Measurements from ENCODE around the gene ATP6V1B1.
A peak's percentile ranks its signal among the peaks of the same experiment; 100 is the strongest.

ATP6V1B1 gene

DNA sequence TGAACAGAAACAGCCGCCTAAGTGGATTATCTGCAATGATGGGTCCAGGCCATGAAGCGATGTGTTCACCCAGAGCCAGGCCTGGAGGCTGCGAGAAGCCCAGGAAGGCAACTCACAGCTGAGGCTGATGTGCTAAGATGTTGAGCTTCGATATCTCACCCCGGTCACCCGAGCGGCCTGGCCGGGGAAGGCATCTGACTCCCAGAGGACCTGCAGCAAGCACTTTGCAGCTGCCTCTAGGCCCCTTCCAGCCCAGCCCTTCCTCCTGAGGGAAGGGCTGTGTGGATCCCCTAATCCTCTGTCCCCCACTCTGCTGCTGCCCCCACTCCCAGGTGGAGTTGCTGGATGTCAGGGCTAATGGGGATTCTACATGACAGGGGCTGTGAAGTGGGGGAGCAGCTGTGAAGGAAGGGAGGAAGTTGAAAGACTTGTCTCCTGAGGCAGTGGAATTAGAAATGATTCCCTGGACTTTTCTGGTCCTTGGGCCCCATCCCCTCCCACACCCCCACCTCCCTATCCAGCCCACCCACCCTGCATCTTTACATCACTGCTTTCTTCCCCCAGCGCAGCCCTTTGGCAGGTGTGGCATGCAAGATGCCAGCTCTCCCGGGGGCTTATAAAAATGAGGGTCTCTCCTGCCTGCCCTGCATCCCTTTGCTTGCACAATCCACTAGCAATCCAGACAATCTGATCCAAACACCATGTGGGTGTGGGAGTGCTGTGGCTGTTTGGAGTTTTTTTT, 4.3 kb downstream of the ATP6V1B1 start:
- Mint-ChIP-seq H3K36me3 (no peaks in the 10 kb centered on the region), H3K4me3 (no peak overlapping the region), H3K9me3 (no peaks in the 10 kb centered on the region), H3K4me1 (no peaks in the 10 kb centered on the region), H3K27ac (no peak overlapping the region), H3K27me3 (peaks cover 50% of the 10 kb centered on the region)
- CTCF ChIA-PET = interaction anchor here (0.9 to 2.2 kb wide), 3 partner anchors 22 to 283 kb away, joined by 3 to 14 read pairs (median 3); no protein-coding TSS in a partner anchor
- DNase-seq = no peak

DNA sequence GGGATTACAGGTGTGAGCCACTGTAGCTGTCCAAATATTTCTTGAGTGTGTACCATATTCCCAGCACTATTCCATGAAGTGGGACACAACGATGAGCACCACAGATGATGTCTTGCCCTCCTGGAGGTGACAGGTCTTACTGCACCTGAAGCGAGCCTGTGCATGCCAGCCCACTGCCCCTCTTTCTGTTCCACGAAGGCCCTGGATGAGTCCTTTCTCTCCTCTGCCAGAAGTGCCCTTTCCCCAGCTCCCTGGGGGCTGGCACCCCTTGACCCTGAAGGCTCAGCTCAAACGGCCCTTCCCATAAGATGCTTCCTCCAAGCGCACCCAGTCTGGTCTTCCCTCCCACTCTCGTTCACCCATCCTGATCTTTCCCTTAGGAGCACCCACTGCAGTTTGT, 5.5 kb downstream of the ATP6V1B1 start:
- H3K36me3 Mint-ChIP-seq = no peaks in the 10 kb centered on the region
- H3K9me3 Mint-ChIP-seq = no peaks in the 10 kb centered on the region
- H3K4me3 Mint-ChIP-seq = no peak overlapping the region
- CTCF ChIA-PET = interaction anchor here (0.6 to 2.2 kb wide), 5 partner anchors 13 to 371 kb away, joined by 3 to 14 read pairs (median 3); no protein-coding TSS in a partner anchor
- no peak for DNase-seq
- no peak overlapping the region for H3K27ac Mint-ChIP-seq
- H3K27me3 Mint-ChIP-seq = peaks cover 48% of the 10 kb centered on the region
- no peaks in the 10 kb centered on the region for H3K4me1 Mint-ChIP-seq

DNA sequence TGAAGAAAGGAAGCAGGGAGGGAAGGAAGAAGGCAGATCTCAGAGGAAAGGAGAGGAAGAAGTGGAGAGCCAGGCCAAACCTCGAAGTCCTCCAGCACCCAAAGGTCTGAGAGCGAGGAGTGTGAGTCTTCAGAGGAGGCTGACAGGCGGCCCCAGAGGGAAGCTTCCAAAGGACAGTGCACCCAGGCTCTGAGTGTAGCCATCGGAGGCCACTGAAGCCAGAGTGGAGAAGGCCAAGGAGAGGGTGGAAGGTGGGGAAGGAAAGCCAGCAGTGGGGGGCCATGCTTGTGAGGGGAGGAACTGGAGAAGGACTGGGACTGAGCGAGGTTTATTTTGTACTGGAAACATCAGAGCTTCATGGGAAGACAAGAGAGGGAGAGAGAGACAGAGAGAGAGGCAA, 6.0 kb downstream of the ATP6V1B1 start:
- CTCF ChIA-PET = interaction anchor here (0.7 to 2.2 kb wide), 6 partner anchors 12 to 70 kb away, joined by 3 to 14 read pairs (median 3); no protein-coding TSS in a partner anchor
- no peaks in the 10 kb centered on the region for H3K9me3 Mint-ChIP-seq

DNA sequence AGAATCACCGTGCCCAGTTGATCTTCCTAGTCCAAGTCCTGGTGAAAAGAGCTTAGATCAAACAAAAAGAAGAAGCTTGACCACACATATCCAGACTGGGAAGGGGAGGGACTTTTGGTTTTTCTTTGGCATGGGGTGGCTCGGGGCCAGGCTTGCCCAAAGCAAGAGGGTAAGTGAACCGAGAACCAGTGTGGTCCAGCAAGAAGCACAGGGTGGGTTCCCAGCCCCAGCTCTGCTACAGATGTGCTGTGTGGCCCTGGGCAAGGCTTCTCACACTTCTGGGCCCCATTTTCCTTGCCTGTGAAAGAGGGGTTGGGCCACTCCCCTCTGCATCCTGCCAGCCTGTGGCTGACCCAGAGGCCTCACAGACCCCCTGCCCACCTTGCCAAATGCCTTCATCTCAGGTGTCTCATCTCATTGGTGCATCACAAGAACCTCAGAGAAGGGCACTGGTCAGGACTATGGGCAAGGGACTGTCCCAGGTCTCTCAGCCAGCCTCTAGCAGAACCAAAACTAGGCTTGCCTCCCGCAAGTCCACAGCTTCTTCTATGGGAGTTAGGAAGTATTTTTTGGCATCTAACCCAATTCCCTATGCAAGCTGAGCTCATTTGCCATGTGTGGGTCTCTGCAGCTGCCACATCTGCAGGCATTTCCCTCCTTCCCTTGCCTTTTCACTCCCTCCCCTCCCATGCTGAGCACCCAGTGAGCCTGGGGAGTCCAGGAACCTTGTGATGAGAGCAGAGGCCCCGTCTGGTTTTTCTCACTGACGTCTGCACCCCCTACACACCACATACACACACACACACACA, 6.9 kb downstream of the ATP6V1B1 start:
- DNase-seq = peak; percentile 1
- no peaks in the 10 kb centered on the region for H3K9me3 Mint-ChIP-seq
- no peak overlapping the region for H3K27ac Mint-ChIP-seq
- CTCF ChIA-PET = interaction anchor here (0.8 to 2.2 kb wide), 4 partner anchors 21 to 71 kb away, joined by 3 to 14 read pairs (median 3); no protein-coding TSS in a partner anchor
- H3K4me1 Mint-ChIP-seq = peaks cover 6% of the 10 kb centered on the region
- H3K27me3 Mint-ChIP-seq = peaks cover 60% of the 10 kb centered on the region
- H3K36me3 Mint-ChIP-seq = no peaks in the 10 kb centered on the region
- H3K4me3 Mint-ChIP-seq = no peak overlapping the region

More for the DNA sequence above, 6.0 kb downstream of the ATP6V1B1 start:
- peak; percentile 10 for DNase-seq
- Mint-ChIP-seq H3K36me3 (no peaks in the 10 kb centered on the region), H3K27ac (no peak overlapping the region), H3K27me3 (peaks cover 51% of the 10 kb centered on the region), H3K4me1 (peaks cover under 1% of the 10 kb centered on the region), H3K4me3 (no peak overlapping the region)

DNA sequence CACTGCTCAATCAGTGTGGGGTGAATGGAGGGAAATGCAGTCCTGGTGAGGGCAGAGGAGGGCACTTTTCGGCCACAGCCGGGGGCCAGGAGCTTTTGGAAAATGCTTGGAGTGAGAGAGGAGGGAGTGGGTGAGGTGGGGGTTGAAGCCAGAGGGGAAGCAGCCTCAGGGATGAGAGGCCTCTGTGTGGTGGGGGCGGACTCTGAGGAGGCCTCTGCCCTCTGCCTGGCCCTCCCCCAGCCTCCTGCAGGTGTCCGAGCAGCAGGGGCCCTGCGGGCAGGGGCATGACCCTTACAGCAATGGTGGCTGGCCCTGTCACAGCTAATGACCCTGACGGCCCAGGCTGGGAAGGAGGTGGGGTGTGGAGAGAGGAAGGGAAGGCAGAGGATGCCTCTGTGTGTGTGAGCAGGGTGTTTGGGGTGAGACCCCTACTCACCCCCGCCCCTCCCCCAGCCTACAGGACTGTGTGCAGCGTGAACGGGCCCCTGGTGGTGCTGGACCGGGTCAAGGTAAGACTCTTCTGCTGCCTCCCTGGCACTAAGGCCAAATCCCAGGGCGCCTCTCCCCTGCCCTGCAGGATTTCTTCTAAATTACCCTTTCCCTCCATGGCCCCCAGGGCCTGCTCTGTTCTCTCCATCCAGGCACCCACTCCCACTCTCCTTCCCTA, 7.6 kb downstream of the ATP6V1B1 start:
- H3K9me3 Mint-ChIP-seq = no peaks in the 10 kb centered on the region
- H3K27me3 Mint-ChIP-seq = peaks cover 61% of the 10 kb centered on the region
- H3K36me3 Mint-ChIP-seq = no peaks in the 10 kb centered on the region
- peaks cover 11% of the 10 kb centered on the region for H3K4me1 Mint-ChIP-seq
- CTCF ChIA-PET = interaction anchor here (0.8 kb wide), 1 partner anchor 22 kb away, joined by 3 read pairs; no protein-coding TSS in a partner anchor
- peak; percentile 15 for DNase-seq
- H3K27ac Mint-ChIP-seq = no peak overlapping the region
- no peak overlapping the region for H3K4me3 Mint-ChIP-seq

DNA sequence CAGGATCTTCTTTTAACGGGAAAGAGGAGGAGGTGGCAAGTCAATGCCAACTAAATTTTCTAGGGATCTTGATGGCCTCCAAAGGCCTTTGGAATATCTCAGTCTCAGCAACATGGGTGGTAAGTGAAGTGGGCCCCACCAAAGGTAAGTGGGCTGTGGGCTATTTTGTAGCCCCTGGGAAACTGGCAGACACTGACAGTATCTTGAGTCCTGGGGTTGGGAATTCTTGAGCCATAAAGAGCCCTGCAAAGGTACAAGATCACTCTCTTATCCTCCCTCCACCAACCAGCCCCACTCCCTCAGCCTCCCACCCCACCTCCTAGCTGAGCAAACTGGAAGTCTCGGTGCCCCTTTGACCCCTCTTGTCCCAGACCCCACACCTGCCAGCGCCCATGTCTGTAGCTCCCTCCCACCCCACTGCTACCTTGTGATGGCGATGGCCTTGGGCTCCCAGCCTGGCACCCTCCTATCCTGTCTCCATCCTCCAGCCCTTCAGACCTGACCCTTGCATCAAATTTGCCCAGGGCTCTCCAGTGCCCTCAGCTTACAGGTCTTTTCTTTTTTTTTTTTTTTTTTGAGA, 8.5 kb downstream of the ATP6V1B1 start:
- CTCF ChIA-PET = interaction anchor here (0.6 to 1.4 kb wide), 5 partner anchors 10 to 200 kb away, joined by 3 to 4 read pairs (median 3); no protein-coding TSS in a partner anchor
- H3K36me3 Mint-ChIP-seq = no peaks in the 10 kb centered on the region
- DNase-seq = no peak
- H3K9me3 Mint-ChIP-seq = no peaks in the 10 kb centered on the region
- H3K27me3 Mint-ChIP-seq = peaks cover 56% of the 10 kb centered on the region
- peaks cover 12% of the 10 kb centered on the region for H3K4me1 Mint-ChIP-seq
- no peak overlapping the region for H3K27ac Mint-ChIP-seq
- H3K4me3 Mint-ChIP-seq = no peak overlapping the region

DNA sequence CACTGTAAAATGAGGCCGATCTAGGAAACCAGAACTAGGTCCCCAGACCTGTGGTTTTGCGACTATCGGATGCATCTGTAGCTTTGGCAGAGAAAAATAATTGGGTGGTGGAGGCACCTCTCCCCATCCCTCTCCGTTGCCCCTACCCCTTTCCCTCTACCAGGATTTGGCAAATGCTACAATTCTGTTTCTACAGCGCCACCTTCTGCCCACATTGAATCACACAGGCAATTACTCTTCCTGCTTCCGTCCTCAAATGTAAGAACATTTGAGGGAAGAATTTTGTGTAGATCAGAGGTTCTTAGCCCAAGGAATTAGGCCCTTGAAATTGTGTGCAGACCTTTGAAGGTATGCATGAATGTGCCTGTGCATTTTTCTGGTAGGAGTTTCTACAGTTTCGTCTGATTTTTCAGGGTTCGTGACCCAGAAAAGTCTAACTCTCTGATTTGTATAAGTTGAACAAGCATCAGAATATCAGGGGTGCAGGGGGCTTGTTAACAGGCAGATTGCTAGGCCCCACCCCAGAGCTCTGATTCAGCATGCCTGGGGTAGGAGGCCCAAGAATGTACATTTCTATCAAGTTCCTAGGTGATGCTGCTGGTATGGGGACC, 11.2 kb downstream of the ATP6V1B1 start:
- CTCF ChIA-PET = interaction anchor here (0.8 to 3.9 kb wide), 23 partner anchors 11 to 642 kb away, joined by 3 to 71 read pairs (median 5); partner anchors contain the start of genes ATP6V1B1 and FIGLA
- Mint-ChIP-seq H3K4me1 (peaks cover 12% of the 10 kb centered on the region), H3K27me3 (peaks cover 48% of the 10 kb centered on the region), H3K36me3 (no peaks in the 10 kb centered on the region), H3K4me3 (no peak overlapping the region), H3K9me3 (no peaks in the 10 kb centered on the region), H3K27ac (no peak overlapping the region)
- peak; percentile 73 for DNase-seq

DNA sequence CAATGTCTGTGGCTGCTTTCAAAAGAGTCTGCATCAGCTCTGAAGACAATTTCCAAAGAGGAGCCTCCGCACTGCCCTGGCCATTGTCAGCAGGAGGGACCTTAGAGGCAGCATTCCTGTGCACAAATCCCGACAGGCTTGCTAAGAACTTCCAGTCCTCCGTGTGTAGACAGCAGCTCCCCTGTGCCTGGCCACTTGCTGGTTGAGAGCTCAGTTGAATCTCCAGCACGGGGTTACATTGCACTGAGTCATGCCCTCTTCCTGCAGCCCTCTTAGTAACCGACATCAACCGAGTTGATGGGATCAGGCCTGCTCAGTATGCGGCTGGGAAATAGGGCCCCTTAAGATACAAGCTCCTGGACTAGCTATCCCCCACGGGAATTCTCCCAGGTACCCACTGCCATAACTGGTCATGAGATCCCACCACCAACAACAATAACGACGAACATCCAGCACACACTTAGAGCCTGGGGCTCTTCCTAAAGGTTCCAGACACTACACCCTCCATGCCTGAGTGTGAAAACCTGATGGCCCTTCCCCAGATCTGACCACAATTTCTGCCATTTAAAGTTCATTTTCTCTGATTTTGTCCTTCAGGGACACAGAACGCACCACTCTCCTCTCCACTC, 12.0 kb downstream of the ATP6V1B1 start:
- Mint-ChIP-seq H3K27me3 (peaks cover 49% of the 10 kb centered on the region), H3K9me3 (no peaks in the 10 kb centered on the region), H3K27ac (no peak overlapping the region), H3K4me3 (no peak overlapping the region), H3K36me3 (no peaks in the 10 kb centered on the region), H3K4me1 (peaks cover 12% of the 10 kb centered on the region)
- CTCF ChIA-PET = interaction anchor here (0.5 to 3.9 kb wide), 29 partner anchors 12 to 643 kb away, joined by 3 to 71 read pairs (median 4); partner anchors contain the start of genes ATP6V1B1 and FIGLA
- DNase-seq = no peak

DNA sequence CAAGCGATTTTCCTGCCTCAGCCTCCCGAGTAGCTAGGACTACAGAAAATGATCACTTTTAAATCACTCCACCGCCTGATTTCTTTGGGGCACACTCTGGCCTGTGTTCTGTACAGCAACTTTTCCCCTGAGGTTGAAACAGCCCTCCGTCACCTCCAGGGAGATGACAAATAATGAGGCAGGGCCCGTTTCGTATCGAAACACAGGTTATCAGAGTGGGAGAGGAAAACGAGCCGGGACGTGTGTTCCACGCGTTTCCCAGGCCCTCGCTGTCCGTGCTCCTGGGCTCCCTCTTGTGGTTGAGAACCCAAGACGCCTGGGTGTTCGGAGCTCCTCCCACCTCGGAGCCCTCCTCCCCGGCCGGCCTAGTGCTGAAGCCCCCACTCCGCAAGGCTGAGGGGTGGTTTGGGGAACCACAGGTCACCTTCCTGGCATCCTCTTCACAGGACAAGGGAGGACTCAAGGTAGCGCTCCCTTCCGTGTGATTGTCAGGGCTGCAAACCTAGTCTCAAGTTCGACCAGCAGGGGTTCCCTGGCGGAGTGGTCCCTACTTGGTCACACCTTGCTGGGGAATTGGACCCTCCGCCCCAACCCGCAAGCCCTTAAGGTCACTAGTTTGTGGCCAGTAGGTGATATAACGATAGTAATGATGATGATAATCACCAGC, 12.8 kb downstream of the ATP6V1B1 start:
- Mint-ChIP-seq H3K4me1 (peaks cover 12% of the 10 kb centered on the region), H3K4me3 (peak overlapping the region; percentile 39), H3K27me3 (peaks cover 53% of the 10 kb centered on the region), H3K27ac (no peak overlapping the region), H3K9me3 (no peaks in the 10 kb centered on the region), H3K36me3 (no peaks in the 10 kb centered on the region)
- peak; percentile 83 for DNase-seq
- CTCF ChIA-PET = interaction anchor here (0.5 to 3.9 kb wide), 24 partner anchors 10 to 644 kb away, joined by 3 to 71 read pairs (median 4); partner anchors contain the start of genes ATP6V1B1 and FIGLA

DNA sequence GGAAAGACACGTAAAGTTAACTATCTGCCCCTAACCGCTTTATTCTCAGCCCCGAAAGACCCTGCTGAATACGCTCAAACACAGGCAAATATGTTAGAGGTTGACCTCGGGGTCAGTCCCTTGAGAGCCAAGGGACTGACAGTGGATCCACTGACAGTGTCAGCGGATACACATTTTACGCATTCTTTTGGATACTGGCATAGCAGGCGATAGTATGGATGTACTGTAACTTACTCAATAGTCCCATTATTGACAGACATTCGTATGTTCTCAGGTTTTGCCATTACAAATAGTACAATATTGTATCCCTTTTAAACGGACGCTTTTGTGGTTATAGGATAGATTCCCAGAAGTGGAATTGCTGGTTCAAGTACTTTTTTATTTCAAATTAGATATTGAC, 13.4 kb downstream of the ATP6V1B1 start:
- Mint-ChIP-seq H3K36me3 (no peaks in the 10 kb centered on the region), H3K4me1 (peaks cover 12% of the 10 kb centered on the region), H3K27ac (no peak overlapping the region), H3K4me3 (no peak overlapping the region), H3K27me3 (peaks cover 51% of the 10 kb centered on the region), H3K9me3 (no peaks in the 10 kb centered on the region)
- CTCF ChIA-PET = interaction anchor here (0.7 to 3.9 kb wide), 14 partner anchors 10 to 161 kb away, joined by 3 to 71 read pairs (median 10); partner anchors contain the start of genes ATP6V1B1 and FIGLA
- no peak for DNase-seq

DNA sequence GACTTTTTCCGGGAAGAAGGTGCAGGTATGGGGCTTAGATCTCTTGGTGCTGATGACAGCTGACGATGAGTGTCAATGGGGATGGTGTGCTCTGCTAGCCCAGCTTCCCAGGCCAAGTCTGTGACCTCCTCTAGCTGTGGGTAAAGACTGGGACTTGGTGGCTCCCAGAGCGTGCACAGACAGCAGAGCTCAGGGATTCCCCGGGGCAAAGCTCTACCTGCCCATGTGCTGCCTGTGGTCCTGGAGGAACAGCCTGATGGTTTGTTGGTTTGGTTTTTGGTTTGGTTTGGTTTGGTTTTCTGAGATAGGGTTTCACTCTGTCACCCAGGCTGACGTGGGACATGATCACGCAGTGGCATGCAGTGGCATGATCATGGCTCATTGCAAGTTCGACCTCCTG, 19.2 kb downstream of the ATP6V1B1 start:
- Mint-ChIP-seq H3K27me3 (peaks cover 49% of the 10 kb centered on the region), H3K36me3 (no peaks in the 10 kb centered on the region), H3K4me1 (peaks cover 14% of the 10 kb centered on the region), H3K27ac (no peak overlapping the region), H3K4me3 (no peak overlapping the region), H3K9me3 (no peaks in the 10 kb centered on the region)
- CTCF ChIA-PET = interaction anchor here (0.6 to 2.6 kb wide), 5 partner anchors 9 to 84 kb away, joined by 3 to 8 read pairs (median 4); no protein-coding TSS in a partner anchor
- no peak for DNase-seq

DNA sequence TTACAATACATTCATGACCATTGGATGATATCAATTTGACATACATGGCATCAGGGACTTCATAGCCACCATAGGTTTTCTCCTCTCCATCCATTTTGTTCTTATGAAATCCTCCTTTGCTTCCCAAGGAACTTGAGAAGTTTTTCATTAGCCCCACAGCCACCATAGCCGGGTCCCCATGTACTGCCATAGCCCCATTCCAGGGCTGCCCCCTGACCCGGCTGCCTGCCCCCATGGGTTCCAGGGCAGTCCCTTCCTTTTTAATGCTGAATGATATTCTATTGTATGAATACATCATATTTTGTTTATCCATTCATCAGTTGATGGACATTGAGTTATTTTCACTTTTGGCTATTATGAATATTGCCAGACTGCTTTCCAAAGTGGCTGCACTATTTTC, 20.4 kb downstream of the ATP6V1B1 start:
- H3K27me3 Mint-ChIP-seq = peaks cover 53% of the 10 kb centered on the region
- no peaks in the 10 kb centered on the region for H3K36me3 Mint-ChIP-seq
- DNase-seq = no peak
- H3K4me3 Mint-ChIP-seq = no peak overlapping the region
- peaks cover 14% of the 10 kb centered on the region for H3K4me1 Mint-ChIP-seq
- no peak overlapping the region for H3K27ac Mint-ChIP-seq
- no peaks in the 10 kb centered on the region for H3K9me3 Mint-ChIP-seq
- CTCF ChIA-PET = no interaction called here
